HEK293T (cell line): ENCODE measurements around the gene VRK2.

ENCODE experiments used
- CTCF ChIA-PET: fragments of 350-600 bp; formaldehyde crosslinking; extraction: SDS; loops from one replicate; lab custom pipeline; 2021; ENCODE audit warnings: antibody characterized with exemption, inconsistent platforms; lab: Yijun Ruan, JAX
- POLR2A ChIA-PET: fragments of 350-600 bp; formaldehyde crosslinking; extraction: SDS; loops from one replicate; lab custom pipeline; 2020; ENCODE audit warnings: antibody characterized with exemption, inconsistent platforms; lab: Yijun Ruan, JAX
- DNase-seq: peaks from one replicate; pipeline ENCODE4 v3.0.0; 2012; ENCODE audit warnings: mixed read lengths; ENCODE audit errors: extremely low spot score
- ARNT ChIP-seq: fragments of 450-650 bp; IDR thresholded peaks from 2 replicates; pipeline ENCODE4 v1.6.1; 2017; ENCODE audit warnings: mild to moderate bottlenecking
- BHLHE40 ChIP-seq: fragments of 450-650 bp; IDR thresholded peaks from 2 replicates; pipeline ENCODE4 v1.6.1; 2016; ENCODE audit warnings: mild to moderate bottlenecking, moderate library complexity, borderline replicate concordance
- CTBP1 ChIP-seq: fragments of 450-650 bp; IDR thresholded peaks from 2 replicates; pipeline ENCODE4 v1.6.1; 2016; ENCODE audit warnings: borderline replicate concordance
- ELF4 ChIP-seq: fragments of 450-650 bp; IDR thresholded peaks from 2 replicates; pipeline ENCODE4 v1.6.1; 2017; ENCODE audit warnings: antibody characterized with exemption
- FOXA1 ChIP-seq: fragments of 450-650 bp; IDR thresholded peaks from 2 replicates; pipeline ENCODE4 v1.6.1; 2016; ENCODE audit warnings: mild to moderate bottlenecking
- FOXK2 ChIP-seq: fragments of 450-650 bp; IDR thresholded peaks from 2 replicates; pipeline ENCODE4 v1.6.1; 2016; ENCODE audit warnings: mild to moderate bottlenecking
- FOXM1 ChIP-seq: fragments of 450-650 bp; IDR thresholded peaks from 2 replicates; pipeline ENCODE4 v1.6.1; 2017; ENCODE audit warnings: mild to moderate bottlenecking, borderline replicate concordance
- HDGF ChIP-seq: fragments of 450-650 bp; IDR thresholded peaks from 2 replicates; pipeline ENCODE4 v1.6.1; 2017; ENCODE audit warnings: antibody characterized with exemption, borderline replicate concordance
- L3MBTL2 ChIP-seq: fragments of 450-650 bp; conservative IDR thresholded peaks from 2 replicates; pipeline ENCODE4 v1.6.1; 2016; ENCODE audit warnings: mild to moderate bottlenecking
- LEF1 ChIP-seq: fragments of 450-650 bp; IDR thresholded peaks from 2 replicates; pipeline ENCODE4 v1.6.1; 2017; ENCODE audit warnings: mild to moderate bottlenecking, borderline replicate concordance
- NFRKB ChIP-seq: fragments of 450-650 bp; IDR thresholded peaks from 2 replicates; pipeline ENCODE4 v1.6.1; 2016; ENCODE audit warnings: mild to moderate bottlenecking, moderate library complexity
- SP1 ChIP-seq: fragments of 450-650 bp; IDR thresholded peaks from 2 replicates; pipeline ENCODE4 v1.6.1; 2017
- SUZ12 ChIP-seq: fragments of 450-650 bp; IDR thresholded peaks from 2 replicates; pipeline ENCODE4 v1.6.1; 2016; ENCODE audit warnings: mild to moderate bottlenecking
- TARDBP ChIP-seq: fragments of 450-650 bp; IDR thresholded peaks from 2 replicates; pipeline ENCODE4 v1.6.1; 2016
- ZNF384 ChIP-seq: fragments of 450-650 bp; IDR thresholded peaks from 2 replicates; pipeline ENCODE4 v1.6.1; 2016
- TF ChIP-seq, protein P1 (sequence below): fragments of 450-650 bp; IDR thresholded peaks from 2 replicates; pipeline ENCODE4 v1.6.1; 2016

The VRK2 gene

GRCh38 chr2:58130238-58130637, 83.6 kb downstream of the VRK2 start:
- CTCF ChIA-PET: no interaction called here
- TF ChIP-seq BHLHE40: no peak
- TF ChIP-seq SP1: no peak
- TF ChIP-seq L3MBTL2: no peak
- TF ChIP-seq, protein P1, sequence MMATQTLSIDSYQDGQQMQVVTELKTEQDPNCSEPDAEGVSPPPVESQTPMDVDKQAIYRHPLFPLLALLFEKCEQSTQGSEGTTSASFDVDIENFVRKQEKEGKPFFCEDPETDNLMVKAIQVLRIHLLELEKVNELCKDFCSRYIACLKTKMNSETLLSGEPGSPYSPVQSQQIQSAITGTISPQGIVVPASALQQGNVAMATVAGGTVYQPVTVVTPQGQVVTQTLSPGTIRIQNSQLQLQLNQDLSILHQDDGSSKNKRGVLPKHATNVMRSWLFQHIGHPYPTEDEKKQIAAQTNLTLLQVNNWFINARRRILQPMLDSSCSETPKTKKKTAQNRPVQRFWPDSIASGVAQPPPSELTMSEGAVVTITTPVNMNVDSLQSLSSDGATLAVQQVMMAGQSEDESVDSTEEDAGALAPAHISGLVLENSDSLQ: no peak
- TF ChIP-seq FOXA1: no peak
- TF ChIP-seq NFRKB: no peak
- no peak for TF ChIP-seq TARDBP
- TF ChIP-seq FOXM1: no peak
- TF ChIP-seq FOXK2: no peak
- DNase-seq: no peak
- POLR2A ChIA-PET: no interaction called here

- no peak for DNase-seq
- ChIA-PET CTCF (no interaction called here), POLR2A (no interaction called here)
- TF ChIP-seq NFRKB (no peak), ELF4 (no peak), FOXA1 (no peak), ARNT (no peak), ZNF384 (no peak), HDGF (no peak), L3MBTL2 (no peak), BHLHE40 (no peak), FOXK2 (no peak), FOXM1 (no peak), TARDBP (no peak), CTBP1 (no peak), SP1 (no peak), SUZ12 (no peak), LEF1 (no peak)
- TF ChIP-seq, protein P1: no peak
Observed at GRCh38 chr2:58131191-58132011, 84.8 kb downstream of the VRK2 start.

DNA sequence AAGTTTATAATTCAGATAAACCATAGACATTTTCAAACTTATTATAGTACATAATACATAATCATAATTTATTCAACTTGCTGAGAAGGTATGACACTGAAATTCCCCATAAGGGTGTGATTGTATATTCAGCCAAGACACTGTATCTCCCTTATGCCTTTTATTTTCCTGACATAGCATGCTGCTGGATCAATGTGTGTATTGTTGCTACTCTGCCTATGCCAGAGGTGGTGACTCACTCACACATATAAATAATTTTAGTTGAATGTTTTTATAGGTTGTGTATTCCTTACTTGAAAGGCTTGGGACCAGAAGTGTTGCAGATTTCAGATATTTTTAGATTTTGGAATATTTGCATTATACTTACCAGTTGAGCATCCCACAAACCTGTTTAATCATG, 86.8 kb downstream of the VRK2 start:
- TF ChIP-seq HDGF: no peak
- TF ChIP-seq LEF1: no peak
- no peak for TF ChIP-seq SUZ12
- TF ChIP-seq ARNT: no peak
- no peak for TF ChIP-seq BHLHE40
- no peak for TF ChIP-seq FOXA1
- no peak for TF ChIP-seq L3MBTL2
- TF ChIP-seq NFRKB: no peak
- TF ChIP-seq SP1: no peak
- DNase-seq: no peak
- ChIA-PET POLR2A (no interaction called here), CTCF (no interaction called here)

DNA sequence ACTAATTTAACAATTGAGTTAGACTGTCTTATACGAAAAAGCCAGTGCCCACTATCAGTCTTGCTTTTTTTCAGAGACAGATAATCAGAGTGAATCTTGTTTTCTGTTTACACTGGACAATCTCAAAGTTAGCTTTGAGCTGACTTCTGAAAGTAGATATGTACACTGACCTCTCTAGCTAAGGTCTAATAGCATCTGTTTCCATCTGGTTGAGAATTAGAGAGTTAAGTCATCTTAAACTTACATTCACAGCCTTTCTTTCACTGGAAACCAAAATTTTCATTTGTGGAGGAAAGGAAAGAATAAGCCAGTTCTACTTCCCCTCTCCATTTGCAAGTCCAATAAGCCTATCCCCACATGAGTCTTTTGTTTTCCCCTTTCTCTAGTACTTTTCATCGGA, 89.3 kb downstream of the VRK2 start:
- ChIA-PET CTCF (no interaction called here), POLR2A (no interaction called here)
- TF ChIP-seq FOXA1: no peak
- TF ChIP-seq LEF1: no peak
- no peak for TF ChIP-seq ZNF384
- TF ChIP-seq ELF4: no peak
- TF ChIP-seq, protein P1: no peak
- TF ChIP-seq FOXM1: no peak
- TF ChIP-seq SUZ12: no peak
- TF ChIP-seq NFRKB: no peak
- no peak for TF ChIP-seq FOXK2
- TF ChIP-seq SP1: no peak
- no peak for TF ChIP-seq HDGF
- no peak for TF ChIP-seq ARNT
- TF ChIP-seq CTBP1: no peak
- no peak for DNase-seq

- TF ChIP-seq ZNF384 (no peak), LEF1 (no peak), HDGF (no peak), FOXK2 (no peak), L3MBTL2 (no peak), ARNT (no peak), TARDBP (no peak), FOXM1 (no peak), SP1 (no peak), NFRKB (no peak)
- TF ChIP-seq, protein P1: no peak
- no peak for DNase-seq
- ChIA-PET POLR2A (no interaction called here), CTCF (no interaction called here)
Observed at GRCh38 chr2:58137221-58137620, 90.6 kb downstream of the VRK2 start.

- CTCF ChIA-PET: no interaction called here
Observed at GRCh38 chr2:58137856-58138255, 91.2 kb downstream of the VRK2 start.

More at GRCh38 chr2:58137856-58138255, 91.2 kb downstream of the VRK2 start:
- DNase-seq: no peak
- POLR2A ChIA-PET: no interaction called here
- TF ChIP-seq LEF1: no peak
- TF ChIP-seq ZNF384: no peak
- no peak for TF ChIP-seq SUZ12
- TF ChIP-seq FOXK2: no peak
- TF ChIP-seq FOXM1: no peak
- no peak for TF ChIP-seq ELF4
- TF ChIP-seq FOXA1: no peak
- TF ChIP-seq SP1: no peak
- TF ChIP-seq TARDBP: no peak
- TF ChIP-seq CTBP1: no peak
- TF ChIP-seq NFRKB: no peak
- TF ChIP-seq L3MBTL2: no peak
- no peak for TF ChIP-seq HDGF
- TF ChIP-seq, protein P1: no peak
- no peak for TF ChIP-seq ARNT
- TF ChIP-seq BHLHE40: no peak
